GM21723 (cell line): Measurements from ENCODE around the gene RFX3.
A peak's percentile ranks its signal among the peaks of the same experiment; 100 is the strongest.

Source experiments
- ATAC-seq: cut with Tn5 transposase; IDR thresholded peaks from one replicate; pipeline ENCODE4 v1.9.1; 2021; ENCODE audit warnings: mild to moderate bottlenecking, moderate library complexity; ENCODE audit not compliant: unreplicated experiment

The RFX3 gene

DNA sequence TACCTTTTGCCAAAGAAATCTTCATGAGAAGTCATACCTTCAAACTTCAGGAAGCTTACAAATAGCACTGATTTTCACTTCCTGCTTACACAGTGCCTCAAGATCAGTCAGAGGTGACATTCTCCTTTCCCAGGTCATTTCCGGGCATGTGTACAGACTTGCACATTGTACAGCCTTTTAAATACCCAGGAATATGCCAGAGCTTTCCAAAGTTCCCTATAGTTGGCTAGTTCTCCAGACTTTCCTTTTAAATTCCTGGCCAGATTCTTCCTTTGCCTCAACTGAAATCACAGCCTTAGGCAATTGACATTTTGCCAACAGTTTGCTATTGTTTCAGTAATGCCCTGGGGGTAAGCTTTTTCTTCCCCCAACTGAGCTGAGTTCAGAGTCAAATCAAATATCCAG is 47.2 kb downstream of the RFX3 start:
- peak; percentile 45 for ATAC-seq

DNA sequence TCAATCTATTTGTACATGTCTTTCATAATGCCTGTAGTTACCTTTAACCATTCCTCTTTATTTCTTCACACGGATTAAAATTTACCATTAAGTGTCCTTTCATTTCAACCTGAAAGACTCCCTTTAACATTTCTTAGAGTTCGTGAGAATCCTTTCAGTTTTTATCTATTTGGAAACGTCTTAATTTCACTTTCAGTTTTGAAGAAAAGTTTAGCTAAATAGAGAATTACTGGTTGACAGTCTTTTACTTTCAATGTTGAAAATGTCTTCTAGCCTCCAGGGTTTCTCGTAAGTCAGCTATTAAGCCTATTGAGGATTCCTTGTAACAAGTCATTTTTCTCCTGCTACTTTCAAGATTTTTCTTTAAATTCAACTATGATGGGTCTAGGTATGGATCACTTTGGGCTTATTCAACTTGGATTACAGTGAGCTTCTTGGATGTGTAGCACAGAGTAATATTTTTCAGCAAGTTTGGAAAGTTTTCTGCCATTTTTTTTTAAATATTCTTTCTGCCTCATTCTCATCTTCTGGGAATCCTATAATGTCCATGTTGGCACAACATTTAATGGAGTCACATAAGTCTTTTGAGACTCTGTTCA is 48.5 kb downstream of the RFX3 start:
- ATAC-seq: peak; percentile 33

DNA sequence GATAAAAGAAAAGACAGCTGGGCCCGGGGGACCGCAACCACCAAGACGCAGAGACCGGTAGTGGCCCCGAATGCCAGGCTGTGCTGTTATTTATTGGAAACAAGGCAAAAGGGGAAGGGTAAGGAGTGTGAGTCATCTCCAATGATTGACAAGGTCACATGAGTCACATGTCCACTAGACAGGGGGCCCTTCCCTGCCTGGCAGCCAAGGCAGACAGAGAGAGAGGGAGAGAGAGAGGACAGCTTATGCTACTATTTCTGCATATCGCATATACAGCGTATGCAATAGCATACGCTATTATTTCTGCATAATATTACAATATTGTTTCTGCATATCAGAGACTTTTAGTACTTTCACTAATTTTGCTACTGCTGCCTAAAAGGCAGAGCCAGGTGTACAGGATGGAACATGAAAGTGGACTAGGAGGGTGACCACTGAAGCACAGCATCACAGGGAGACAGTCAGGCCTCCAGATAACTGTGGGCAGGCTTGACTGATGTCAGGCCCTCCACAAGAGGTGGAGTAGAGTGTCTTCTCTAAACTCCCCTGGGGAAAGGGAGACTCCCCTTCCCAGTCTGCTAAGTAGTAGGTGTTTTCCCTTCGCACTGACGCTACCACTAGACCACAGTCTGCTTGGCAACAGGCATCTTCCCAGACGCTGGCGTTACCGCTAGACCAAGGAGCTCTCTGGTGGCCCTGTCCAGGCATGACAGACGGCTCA is 50.3 kb downstream of the RFX3 start:
- no peak for ATAC-seq

DNA sequence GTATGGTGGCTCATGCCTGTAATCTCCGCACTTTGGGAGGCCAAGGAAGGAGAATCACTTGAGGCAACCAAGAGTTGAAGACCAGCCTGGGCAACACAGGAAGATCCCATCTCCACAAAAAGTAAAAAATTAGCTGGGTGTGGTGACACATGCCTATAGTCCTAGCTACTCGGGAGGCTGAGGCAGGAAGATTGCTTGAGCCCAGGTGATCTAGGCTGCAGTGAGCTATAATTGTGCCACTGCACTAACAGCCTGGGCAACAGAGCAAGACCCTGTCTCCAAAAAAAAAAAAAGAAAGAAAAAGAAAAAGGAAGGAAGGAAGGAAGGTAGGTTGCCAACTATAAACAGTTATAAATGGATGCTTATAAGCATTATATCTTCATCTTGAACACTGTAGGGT is 51.0 kb downstream of the RFX3 start:
- no peak for ATAC-seq

DNA sequence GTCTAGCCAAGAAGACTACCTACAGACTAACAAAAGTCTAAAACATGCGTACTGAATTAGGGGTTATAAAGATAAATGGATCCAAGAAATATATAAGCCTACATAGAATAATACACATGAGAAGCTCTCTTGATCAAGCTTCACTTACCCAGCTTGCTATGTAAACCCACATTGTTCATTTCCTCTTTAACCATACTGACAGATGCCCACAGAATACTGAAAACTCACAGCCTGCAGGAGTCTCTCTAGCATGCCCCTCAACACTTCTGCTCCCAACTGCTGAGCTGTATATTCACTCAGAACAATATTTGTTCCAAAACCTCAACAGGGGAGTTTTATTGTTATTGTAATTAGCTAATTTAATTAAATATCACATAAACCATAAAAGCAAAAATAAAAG is 52.4 kb downstream of the RFX3 start:
- ATAC-seq: peak; percentile 42

DNA sequence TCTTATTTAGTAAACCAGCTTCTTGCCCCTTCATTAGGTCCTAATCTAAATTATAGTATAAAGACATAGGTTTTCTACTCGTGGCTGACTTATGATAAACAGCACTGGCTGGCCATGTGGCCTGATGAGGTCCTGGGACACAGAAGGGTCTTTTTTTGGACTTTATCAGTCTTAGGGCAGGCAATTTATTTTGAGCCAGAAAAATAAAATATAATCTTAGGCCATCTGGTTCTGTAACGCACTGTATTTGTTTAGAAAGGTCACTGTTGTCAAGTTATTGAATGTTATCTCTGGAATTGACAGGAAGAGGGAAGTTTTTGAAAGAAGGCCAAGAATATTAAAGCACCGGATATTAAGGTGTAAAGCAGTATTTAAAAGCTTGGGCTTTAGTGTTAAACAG is 53.9 kb downstream of the RFX3 start:
- no peak for ATAC-seq

DNA sequence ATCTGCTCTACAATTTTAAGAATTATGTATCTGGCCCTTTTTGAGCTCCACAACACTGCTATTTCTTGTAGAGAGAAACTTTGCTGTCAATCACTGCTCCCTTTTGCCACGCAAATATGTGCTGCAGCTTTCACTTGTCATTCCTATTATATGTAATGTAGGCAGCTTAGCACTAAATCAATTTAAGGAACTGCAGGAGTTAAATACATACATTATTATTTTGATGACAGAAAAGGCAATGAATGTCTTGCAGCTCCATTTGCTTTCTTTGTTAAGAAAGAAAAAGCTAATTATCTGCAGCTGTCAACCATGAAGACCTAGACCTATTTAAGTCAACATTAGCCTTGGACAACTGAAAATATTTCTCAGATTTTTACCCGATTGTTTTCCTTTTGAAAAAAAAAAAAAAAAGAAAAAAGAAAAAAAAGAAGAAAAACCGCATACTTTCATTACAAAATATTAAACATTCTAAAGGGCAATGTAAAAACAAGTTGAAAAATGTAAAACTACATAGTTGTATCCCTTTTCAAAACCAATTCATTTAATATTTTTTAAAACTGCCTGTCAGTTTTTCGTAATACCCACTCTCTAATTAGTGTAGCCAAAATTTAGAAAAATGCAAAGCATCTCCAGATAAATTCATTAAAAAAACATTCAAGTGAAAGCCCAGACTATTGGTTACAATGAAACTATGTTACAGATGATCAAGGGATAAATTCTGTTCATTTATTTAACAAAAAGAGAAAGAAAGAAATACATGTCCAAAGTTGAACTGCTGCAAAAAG is 57.2 kb downstream of the RFX3 start:
- no peak for ATAC-seq

DNA sequence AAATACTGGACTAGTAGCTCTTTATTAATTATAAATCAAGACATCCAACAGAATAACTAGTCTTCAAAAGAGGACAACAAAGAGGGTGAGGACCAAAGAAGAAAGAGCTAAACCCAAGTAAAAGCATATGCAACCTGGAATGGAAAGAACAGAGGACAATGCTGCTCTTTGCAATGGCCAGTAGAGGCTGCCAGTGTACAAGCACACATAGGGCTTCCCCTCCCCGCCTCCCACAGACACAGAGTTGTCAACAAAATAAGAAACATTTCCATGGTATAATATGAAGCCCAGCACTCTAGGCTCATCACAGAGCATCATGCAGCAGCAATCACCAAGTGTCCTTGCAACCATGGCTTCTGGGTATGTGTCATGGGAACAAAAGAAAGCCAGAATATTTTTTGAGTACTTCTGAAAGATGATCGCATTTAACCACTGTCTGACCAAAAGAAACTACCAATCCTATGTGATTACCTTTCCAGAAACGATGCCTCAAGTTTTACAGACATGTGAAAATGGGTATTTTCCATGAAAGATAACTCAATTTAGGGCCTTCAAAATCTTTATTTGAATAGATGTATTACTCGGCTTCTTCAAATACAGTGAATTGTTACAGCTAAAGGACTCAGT is 58.1 kb downstream of the RFX3 start:
- ATAC-seq: peak; percentile 98

DNA sequence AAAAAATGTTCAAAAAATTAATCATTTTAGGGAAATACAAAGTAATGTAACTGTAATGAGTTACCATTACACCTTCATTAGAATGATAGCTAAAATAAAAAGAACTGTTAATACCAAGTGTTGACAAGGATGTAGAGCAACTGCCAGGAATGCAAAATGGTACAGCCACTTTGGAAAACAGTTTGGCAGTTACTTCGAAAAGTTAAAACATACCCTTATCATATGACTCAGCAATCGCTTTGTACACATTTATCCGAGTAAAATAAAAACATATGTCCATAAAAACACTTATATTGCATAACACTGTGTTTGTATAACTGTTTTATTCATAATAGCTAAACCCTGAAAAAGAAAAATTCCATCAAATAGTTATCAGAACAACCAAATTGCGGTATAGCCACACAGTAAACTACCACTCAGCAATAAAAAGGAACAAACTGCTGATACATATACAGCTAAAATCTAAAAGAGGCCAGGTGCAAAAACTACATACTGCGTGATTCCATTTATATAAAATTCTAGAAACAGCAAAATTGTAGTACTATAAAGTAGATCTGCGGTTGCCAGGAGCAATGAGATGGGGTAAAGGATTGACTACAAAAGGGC is 61.7 kb downstream of the RFX3 start:
- ATAC-seq: no peak

DNA sequence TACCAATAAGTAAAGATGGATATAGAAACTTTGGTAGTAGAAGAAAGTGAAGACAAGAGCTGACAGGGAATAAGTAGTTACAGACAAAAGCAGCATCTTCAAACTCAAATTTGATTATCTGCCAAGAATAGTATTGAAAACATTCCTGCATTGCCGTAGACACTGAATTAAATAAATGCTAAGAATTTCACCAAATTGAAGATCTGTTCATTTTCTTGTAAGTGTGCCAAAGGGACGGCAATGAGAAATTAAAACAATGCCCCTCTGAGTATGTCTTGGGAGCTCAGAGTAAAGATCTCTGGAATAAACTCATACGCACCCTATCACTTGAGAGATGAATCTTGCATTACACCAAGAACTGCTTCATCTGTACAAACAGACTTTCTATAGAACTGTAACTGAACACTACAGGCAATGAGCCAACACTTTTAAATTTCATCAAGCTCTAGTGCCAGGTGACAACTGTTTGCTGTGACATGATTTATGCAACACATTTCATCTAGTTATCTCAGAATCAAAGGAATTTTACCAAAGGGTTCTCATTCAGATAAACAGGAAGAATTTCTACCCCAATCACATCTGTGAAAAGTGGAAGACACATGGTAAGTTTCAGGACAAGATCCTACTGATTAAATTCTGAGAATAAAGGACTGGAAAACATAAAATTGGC is 66.9 kb downstream of the RFX3 start:
- no peak for ATAC-seq

DNA sequence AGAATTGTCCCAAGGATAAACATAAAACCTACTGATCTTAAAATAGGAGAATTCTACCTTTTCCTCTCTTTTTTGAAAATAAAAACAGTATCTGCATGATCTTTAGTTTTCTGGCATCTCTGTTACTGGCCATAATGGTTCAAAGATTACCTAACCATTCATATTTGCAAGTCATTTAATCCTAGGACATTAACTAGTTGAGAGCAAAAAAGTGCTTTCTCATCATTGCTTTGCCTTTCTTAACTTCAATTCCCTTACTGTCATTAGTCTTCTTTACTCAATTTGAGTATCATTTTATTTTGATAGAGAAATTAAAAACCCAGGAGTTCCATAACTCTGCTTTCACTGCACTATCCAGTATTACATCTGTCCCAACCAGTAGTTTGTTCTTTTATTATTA is 68.6 kb downstream of the RFX3 start:
- no peak for ATAC-seq

DNA sequence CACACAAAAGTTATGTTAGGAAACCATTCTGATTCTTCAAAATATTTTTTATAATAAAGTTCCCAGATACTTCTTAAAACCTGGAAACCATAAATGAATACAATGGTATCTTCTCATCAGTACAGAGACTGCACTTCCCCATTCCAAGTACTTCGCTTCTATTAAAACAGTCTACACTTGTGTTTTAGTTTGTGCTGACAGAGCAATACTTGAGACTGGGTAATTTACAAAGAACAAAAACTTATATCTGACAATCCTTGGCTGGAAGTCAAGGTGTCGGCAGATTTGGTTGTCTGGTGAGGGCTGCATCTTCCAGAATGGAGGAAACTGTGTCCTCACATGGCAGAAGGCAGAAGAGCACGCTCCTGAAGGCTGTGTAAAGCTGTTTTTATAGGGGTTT is 70.1 kb downstream of the RFX3 start:
- no peak for ATAC-seq

DNA sequence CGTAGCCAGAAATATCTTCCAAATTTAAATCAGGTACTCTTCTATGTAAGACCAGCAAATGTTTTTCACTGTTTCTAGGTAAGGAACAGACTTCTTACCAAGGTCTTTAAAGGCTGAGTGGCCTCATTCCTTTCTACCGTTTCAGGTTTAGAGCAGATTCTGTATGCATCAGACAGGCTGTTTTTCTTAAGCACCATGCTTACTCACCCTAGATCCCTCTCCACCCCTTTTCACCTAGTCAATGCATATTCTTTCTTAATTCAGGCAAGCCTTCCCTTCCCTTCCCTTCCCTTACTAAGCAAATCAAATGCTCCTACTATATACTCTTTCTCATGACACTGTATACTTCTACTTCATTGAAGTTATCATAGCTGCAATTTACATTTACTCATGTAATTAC is 70.7 kb downstream of the RFX3 start:
- no peak for ATAC-seq

DNA sequence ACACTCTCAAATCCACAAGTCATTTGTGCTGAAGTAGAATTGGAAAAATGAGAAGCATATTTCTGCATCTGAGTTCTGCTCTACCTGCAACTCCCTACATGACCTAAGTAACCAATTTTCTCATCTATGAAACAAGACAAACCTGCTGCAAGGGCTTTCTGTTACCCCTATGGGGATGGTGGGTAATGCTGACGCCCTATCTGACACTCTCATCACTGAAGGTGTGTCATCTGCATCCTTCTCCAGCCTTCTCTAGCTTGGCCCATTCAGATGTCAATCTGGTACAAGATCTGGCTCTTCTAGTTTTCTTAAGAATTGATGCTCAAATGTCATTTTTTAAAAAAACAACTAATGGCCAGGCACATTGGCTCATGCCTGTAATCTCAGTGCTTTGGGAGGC is 73.8 kb downstream of the RFX3 start:
- no peak for ATAC-seq

DNA sequence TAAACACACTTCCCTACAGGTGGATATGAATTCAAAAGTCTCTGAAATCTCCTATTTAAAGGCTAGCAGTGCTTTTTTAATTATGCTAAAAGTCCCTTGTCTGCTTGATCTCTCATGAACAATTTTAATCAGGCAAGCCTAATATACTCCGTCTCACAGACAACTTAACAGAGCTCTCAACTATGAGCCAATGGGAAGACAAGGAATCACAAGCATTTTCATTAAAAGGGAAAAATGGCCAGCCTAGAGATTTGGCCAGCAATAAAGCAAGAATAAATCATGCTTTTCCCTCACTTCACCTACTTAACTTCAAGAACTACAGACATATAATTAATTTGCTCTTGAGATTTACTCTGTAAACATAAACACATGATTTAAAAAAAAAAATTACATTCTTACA is 78.0 kb downstream of the RFX3 start:
- no peak for ATAC-seq

DNA sequence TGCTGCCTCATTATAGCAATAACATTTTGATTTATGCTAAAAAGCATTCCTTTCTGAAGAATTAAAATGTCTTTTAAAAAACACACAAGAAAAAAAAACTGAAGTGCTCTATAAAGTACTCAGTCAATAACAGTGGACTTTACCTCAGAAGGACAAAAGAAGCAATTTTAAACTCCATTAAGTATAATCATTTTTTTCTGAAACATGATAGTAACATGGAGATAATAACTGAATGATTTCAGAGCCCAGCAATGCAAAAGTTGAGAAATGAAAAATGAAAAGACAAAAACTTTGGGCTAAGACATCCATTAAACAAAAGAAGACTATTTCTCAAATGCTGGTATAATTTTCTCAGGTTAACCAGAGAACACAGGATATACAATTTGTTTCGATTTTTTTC is 78.7 kb downstream of the RFX3 start:
- no peak for ATAC-seq

DNA sequence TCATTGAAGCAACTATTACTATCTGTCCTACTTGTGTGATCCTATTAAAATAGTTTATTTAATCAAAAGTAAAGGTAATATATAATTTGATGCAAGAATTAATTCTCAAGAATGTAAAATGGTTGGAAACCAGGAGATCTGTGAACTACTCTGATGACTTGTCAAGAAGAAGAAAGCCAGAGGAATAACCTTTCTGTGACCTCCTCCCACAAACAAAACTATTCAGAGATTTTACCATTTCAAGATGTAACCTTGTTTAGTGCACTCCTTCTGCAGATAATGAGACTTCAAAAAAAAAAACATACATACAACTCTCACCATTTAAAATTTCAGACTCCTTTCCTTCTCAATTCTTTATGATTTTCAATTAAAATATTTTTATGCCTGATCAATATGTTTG is 79.5 kb downstream of the RFX3 start:
- no peak for ATAC-seq

DNA sequence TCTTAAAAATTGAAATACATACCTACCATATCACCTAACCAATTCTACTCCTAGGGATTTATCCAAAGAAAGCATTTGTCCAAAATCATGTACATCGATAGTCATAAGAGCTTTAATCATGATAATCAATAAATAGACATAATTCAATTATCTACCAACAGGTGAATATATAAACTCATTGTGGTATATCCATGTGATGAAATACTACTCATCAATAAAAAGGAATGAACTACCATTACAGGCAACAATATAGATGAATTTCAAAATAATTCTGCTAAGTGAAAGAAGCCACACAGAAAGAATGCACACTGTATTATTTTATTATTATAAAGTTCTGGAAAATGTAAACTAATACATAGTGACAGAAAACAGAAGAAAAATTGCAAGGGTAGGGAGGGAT is 81.8 kb downstream of the RFX3 start:
- ATAC-seq: no peak

DNA sequence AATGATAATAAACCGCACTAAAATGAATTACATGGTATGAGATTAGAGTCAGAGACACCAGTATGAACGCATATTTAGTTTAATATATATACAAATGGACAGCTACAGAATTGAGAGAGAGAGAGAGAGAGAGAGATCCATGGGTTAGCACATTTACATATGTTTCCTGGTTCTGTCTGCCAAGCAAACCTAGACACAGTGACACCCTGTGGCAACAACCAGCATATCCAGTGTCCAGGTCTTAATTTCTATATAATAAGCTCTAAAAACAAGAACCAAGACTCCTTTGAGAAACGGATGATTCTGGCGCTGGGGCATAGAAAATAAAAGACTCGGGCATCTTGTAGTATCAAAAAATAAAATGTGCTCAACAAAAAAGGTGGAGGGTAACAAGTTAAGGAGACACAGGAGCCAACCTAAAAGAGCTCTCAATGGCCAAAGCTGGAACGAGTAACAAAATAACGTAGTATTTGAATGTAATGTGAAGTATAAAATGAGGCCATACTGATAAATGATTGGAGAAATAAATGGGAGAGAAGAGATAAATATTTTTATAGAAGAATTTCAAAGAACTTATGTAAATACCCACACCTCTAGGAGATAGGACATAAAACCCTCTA is 84.5 kb downstream of the RFX3 start:
- peak; percentile 93 for ATAC-seq
